Left ventricle myocardium superior (tissue), 1 donor: ENCODE results near the gene ELP4. TPM values are rescaled to one million over a fixed set of nuclear protein-coding genes. Genes with fewer than 3 reads are reported as not detected.

Source experiments
- ATAC-seq: fragments of 200-7000 bp; cut with Tn5 transposase; one replicate; pipeline ENCODE4 v1.9.1; 2020; ENCODE audit warnings: mild to moderate bottlenecking, moderate library complexity
- DNase-seq: peaks from one replicate; pipeline ENCODE4 v3.0.0-alpha.2; 2020
- intact Hi-C: fragments of 100-400 bp; cut with micrococcal nuclease; formaldehyde crosslinking; loops from one replicate; pipeline ENCODE4 v1.11.0; 2022
- total RNA-seq: library from RNA; stranded (reverse); fragmentation: NEBNext Ultra II Directional; extraction: Animal tissue kit (Norgen Biotek cat#: 25700); gene quantifications from one replicate; pipeline ENCODE4 v1.2.1, GENCODE V29; 2021
- donor health status: DM: no; HTN: yes; CAD: no; lungs with severe emphysema.

ELP4 gene
- total RNA-seq, 1 donor from 2014 or later: 15.6 TPM

- intact Hi-C loops: no loop called here
- no peak for ATAC-seq
Observed at GRCh38 chr11:31761636-31762035, 252.1 kb downstream of the ELP4 start.

GRCh38 chr11:31763296-31763695 is 253.7 kb downstream of the ELP4 start:
- ATAC-seq: no peak
- intact Hi-C loops: no loop called here
- no peak for DNase-seq

More at GRCh38 chr11:31761636-31762035, 252.1 kb downstream of the ELP4 start:
- no peak for DNase-seq

GRCh38 chr11:31764261-31764660 is 254.7 kb downstream of the ELP4 start:
- intact Hi-C loops: no loop called here
- ATAC-seq: no peak
- DNase-seq: no peak

- intact Hi-C loops: no loop called here
- ATAC-seq: no peak
- no peak for DNase-seq
Observed at GRCh38 chr11:31764766-31765165, 255.2 kb downstream of the ELP4 start.

GRCh38 chr11:31767066-31767465 is 257.5 kb downstream of the ELP4 start:
- DNase-seq: no peak
- intact Hi-C loops: no loop called here

GRCh38 chr11:31767685-31768084 is 258.1 kb downstream of the ELP4 start:
- intact Hi-C loops: no loop called here
- no peak for ATAC-seq
- no peak for DNase-seq

More at GRCh38 chr11:31767066-31767465, 257.5 kb downstream of the ELP4 start:
- ATAC-seq: no peak

- ATAC-seq: no peak
- intact Hi-C loops: no loop called here
- DNase-seq: no peak
Observed at GRCh38 chr11:31768749-31769640, 259.4 kb downstream of the ELP4 start.

GRCh38 chr11:31770011-31770700 is 260.6 kb downstream of the ELP4 start:
- ATAC-seq (no peak), DNase-seq (no peak)
- intact Hi-C loops: no loop called here

GRCh38 chr11:31772412-31772811 is 262.8 kb downstream of the ELP4 start:
- intact Hi-C loops: no loop called here
- ATAC-seq: peak; percentile 23
- DNase-seq: no peak

GRCh38 chr11:31779374-31779791 is 269.8 kb downstream of the ELP4 start:
- peak; percentile 60 for ATAC-seq
- intact Hi-C loops: no loop called here
- DNase-seq: no peak

- no peak for DNase-seq
- intact Hi-C loops: no loop called here
- ATAC-seq: no peak
Observed at GRCh38 chr11:31780078-31780477, 270.5 kb downstream of the ELP4 start.

- DNase-seq: no peak
- ATAC-seq: peak; percentile 26
- intact Hi-C loops: no loop called here
Observed at GRCh38 chr11:31780480-31780971, 271.0 kb downstream of the ELP4 start.

GRCh38 chr11:31782257-31782656 is 272.7 kb downstream of the ELP4 start:
- DNase-seq (no peak), ATAC-seq (no peak)
- intact Hi-C loops: no loop called here

GRCh38 chr11:31783252-31783651 is 273.7 kb downstream of the ELP4 start:
- intact Hi-C loops: no loop called here
- no peak for ATAC-seq
- no peak for DNase-seq

GRCh38 chr11:31784611-31785010 is 275.0 kb downstream of the ELP4 start:
- ATAC-seq (no peak), DNase-seq (no peak)
- intact Hi-C loops: no loop called here

GRCh38 chr11:31786996-31787685 is 277.6 kb downstream of the ELP4 start:
- ATAC-seq (no peak), DNase-seq (no peak)
- intact Hi-C loops: no loop called here

GRCh38 chr11:31788085-31788484 is 278.5 kb downstream of the ELP4 start:
- intact Hi-C loops: no loop called here
- ATAC-seq (no peak), DNase-seq (no peak)

- DNase-seq: no peak
- ATAC-seq: no peak
- intact Hi-C loops: no loop called here
Observed at GRCh38 chr11:31790649-31791048, 281.1 kb downstream of the ELP4 start.

- intact Hi-C loops: no loop called here
- ATAC-seq: no peak
- DNase-seq: no peak
Observed at GRCh38 chr11:31792036-31792435, 282.5 kb downstream of the ELP4 start.

GRCh38 chr11:31792456-31792855 is 282.9 kb downstream of the ELP4 start:
- intact Hi-C loops: no loop called here
- DNase-seq (no peak), ATAC-seq (no peak)
